Loucy (cell line): ENCODE measurements around the gene KRTAP4-7.
"Not testable (repeated sequence)": the region's sequence is repeated elsewhere in the genome, so short reads cannot be mapped to it uniquely, and the experiment has no call there.

Experiments used
- H2AFZ ChIP-seq: fragments of 200-600 bp; sonication (generic); 2 replicates; pipeline ENCODE4 v1.6.0; 2016; ENCODE audit warnings: antibody characterized with exemption, mild to moderate bottlenecking, low read length, moderate library complexity
- H3F3A ChIP-seq: fragments of 200-600 bp; 2 replicates; pipeline ENCODE4 v1.6.0; 2016; ENCODE audit warnings: antibody characterized with exemption, low read depth, mild to moderate bottlenecking
- H3K27me3 ChIP-seq: fragments of 200-600 bp; sonication (generic); 2 replicates; pipeline ENCODE4 v1.6.1; 2014; ENCODE audit warnings: low read length, mild to moderate bottlenecking; ENCODE audit not compliant: insufficient read depth, poor library complexity, severe bottlenecking
- H3K36me3 ChIP-seq: fragments of 200-600 bp; sonication (generic); 2 replicates; pipeline ENCODE4 v1.6.1; 2016; ENCODE audit warnings: low read length; ENCODE audit not compliant: insufficient read depth
- H3K4me1 ChIP-seq: fragments of 200-600 bp; sonication (generic); 2 replicates; pipeline ENCODE4 v1.5.1; 2014; ENCODE audit warnings: low read length, mild to moderate bottlenecking; ENCODE audit not compliant: insufficient read depth, poor library complexity, severe bottlenecking
- H3K4me2 ChIP-seq: fragments of 200-600 bp; sonication (generic); 2 replicates; pipeline ENCODE4 v1.6.0; 2014; ENCODE audit warnings: antibody characterized with exemption, low read length, low read depth, mild to moderate bottlenecking; ENCODE audit not compliant: poor library complexity, severe bottlenecking
- H3K4me3 ChIP-seq: fragments of 200-600 bp; sonication (generic); 2 replicates; pipeline ENCODE4 v1.5.1; 2014; ENCODE audit warnings: low read length, mild to moderate bottlenecking, mixed read lengths; ENCODE audit not compliant: poor library complexity, severe bottlenecking
- H3K79me2 ChIP-seq: fragments of 200-600 bp; sonication (generic); 2 replicates; pipeline ENCODE4 v1.6.1; 2014; ENCODE audit warnings: low read length; ENCODE audit not compliant: insufficient read depth
- H3K9ac ChIP-seq: fragments of 200-600 bp; sonication (generic); 2 replicates; pipeline ENCODE4 v1.6.0; 2014; ENCODE audit warnings: mild to moderate bottlenecking, low read depth, low read length, moderate library complexity; ENCODE audit not compliant: poor library complexity, severe bottlenecking
- H3K9me2 ChIP-seq: fragments of 200-600 bp; sonication (generic); replicated peaks from 2 replicates; pipeline ENCODE4 v1.6.1; 2016; ENCODE audit warnings: low read depth, low read length, mixed read lengths
- H3K9me3 ChIP-seq: fragments of 200-600 bp; sonication (generic); 2 replicates; pipeline ENCODE4 v1.6.1; 2014; ENCODE audit warnings: mild to moderate bottlenecking, antibody characterized with exemption, low read length, low read depth; ENCODE audit not compliant: insufficient read depth
- H4K20me1 ChIP-seq: fragments of 200-600 bp; sonication (generic); 2 replicates; pipeline ENCODE4 v1.6.0; 2014; ENCODE audit warnings: antibody characterized with exemption, low read length, mild to moderate bottlenecking; ENCODE audit not compliant: insufficient read depth, poor library complexity, severe bottlenecking
- EZH2phosphoT487 ChIP-seq: fragments of 200-600 bp; IDR thresholded peaks from 2 replicates; pipeline ENCODE4 v1.6.1; 2018; ENCODE audit warnings: antibody characterized with exemption, mild to moderate bottlenecking, moderate library complexity, borderline replicate concordance
- TF ChIP-seq, protein P1 (sequence below): fragments of 200-600 bp; sonication (generic); conservative IDR thresholded peaks from 2 replicates; pipeline ENCODE4 v1.5.1; 2014; ENCODE audit warnings: mild to moderate bottlenecking, antibody characterized with exemption, low read length

Gene KRTAP4-7

GRCh38 chr17:41057547-41057946 lies 26.4 kb upstream of the KRTAP4-7 start:
- Histone ChIP-seq H3K36me3 (no peaks in the 10 kb centered on the region), H3K4me3 (no peak overlapping the region), H3F3A (no peaks in the 10 kb centered on the region), H2AFZ (no peak overlapping the region), H3K4me2 (no peak overlapping the region), H3K27me3 (no peaks in the 10 kb centered on the region), H3K9me2 (no peaks in the 10 kb centered on the region), H3K79me2 (no peaks in the 10 kb centered on the region), H4K20me1 (no peaks in the 10 kb centered on the region), H3K9ac (no peak overlapping the region), H3K9me3 (no peaks in the 10 kb centered on the region), H3K4me1 (peaks cover 5% of the 10 kb centered on the region)
- no peak for TF ChIP-seq EZH2phosphoT487
- TF ChIP-seq, protein P1, sequence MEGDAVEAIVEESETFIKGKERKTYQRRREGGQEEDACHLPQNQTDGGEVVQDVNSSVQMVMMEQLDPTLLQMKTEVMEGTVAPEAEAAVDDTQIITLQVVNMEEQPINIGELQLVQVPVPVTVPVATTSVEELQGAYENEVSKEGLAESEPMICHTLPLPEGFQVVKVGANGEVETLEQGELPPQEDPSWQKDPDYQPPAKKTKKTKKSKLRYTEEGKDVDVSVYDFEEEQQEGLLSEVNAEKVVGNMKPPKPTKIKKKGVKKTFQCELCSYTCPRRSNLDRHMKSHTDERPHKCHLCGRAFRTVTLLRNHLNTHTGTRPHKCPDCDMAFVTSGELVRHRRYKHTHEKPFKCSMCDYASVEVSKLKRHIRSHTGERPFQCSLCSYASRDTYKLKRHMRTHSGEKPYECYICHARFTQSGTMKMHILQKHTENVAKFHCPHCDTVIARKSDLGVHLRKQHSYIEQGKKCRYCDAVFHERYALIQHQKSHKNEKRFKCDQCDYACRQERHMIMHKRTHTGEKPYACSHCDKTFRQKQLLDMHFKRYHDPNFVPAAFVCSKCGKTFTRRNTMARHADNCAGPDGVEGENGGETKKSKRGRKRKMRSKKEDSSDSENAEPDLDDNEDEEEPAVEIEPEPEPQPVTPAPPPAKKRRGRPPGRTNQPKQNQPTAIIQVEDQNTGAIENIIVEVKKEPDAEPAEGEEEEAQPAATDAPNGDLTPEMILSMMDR, result no peak

DNA sequence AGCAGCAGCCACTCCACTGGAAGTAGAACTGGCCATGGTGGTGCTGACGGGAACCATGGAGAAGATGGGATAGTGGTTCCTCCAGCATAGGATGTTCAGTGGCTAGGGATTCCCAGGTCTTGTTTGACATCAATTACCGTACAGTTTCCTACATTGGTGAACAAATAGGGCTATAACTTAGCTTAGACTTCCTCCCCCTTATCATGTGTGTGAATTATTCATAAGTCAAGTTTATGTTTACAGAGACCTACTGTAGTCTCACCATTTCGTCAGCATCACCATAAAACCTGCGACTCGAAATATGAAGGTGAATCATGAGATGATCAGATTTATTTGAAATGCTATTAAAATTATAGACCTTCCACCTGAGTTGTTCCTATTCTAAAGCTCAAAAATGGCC lies 25.2 kb upstream of the KRTAP4-7 start:
- no peaks in the 10 kb centered on the region for H3F3A ChIP-seq
- no peaks in the 10 kb centered on the region for H3K9me3 ChIP-seq
- H3K4me1 ChIP-seq, result no peaks in the 10 kb centered on the region
- no peaks in the 10 kb centered on the region for H3K36me3 ChIP-seq
- H3K79me2 ChIP-seq, result no peaks in the 10 kb centered on the region
- no peaks in the 10 kb centered on the region for H4K20me1 ChIP-seq
- no peak overlapping the region for H3K4me2 ChIP-seq
- TF ChIP-seq, protein P1, result no peak
- no peak for TF ChIP-seq EZH2phosphoT487
- no peak overlapping the region for H2AFZ ChIP-seq
- H3K4me3 ChIP-seq, result no peak overlapping the region
- no peak overlapping the region for H3K9ac ChIP-seq
- H3K9me2 ChIP-seq, result no peaks in the 10 kb centered on the region
- H3K27me3 ChIP-seq, result no peaks in the 10 kb centered on the region

DNA sequence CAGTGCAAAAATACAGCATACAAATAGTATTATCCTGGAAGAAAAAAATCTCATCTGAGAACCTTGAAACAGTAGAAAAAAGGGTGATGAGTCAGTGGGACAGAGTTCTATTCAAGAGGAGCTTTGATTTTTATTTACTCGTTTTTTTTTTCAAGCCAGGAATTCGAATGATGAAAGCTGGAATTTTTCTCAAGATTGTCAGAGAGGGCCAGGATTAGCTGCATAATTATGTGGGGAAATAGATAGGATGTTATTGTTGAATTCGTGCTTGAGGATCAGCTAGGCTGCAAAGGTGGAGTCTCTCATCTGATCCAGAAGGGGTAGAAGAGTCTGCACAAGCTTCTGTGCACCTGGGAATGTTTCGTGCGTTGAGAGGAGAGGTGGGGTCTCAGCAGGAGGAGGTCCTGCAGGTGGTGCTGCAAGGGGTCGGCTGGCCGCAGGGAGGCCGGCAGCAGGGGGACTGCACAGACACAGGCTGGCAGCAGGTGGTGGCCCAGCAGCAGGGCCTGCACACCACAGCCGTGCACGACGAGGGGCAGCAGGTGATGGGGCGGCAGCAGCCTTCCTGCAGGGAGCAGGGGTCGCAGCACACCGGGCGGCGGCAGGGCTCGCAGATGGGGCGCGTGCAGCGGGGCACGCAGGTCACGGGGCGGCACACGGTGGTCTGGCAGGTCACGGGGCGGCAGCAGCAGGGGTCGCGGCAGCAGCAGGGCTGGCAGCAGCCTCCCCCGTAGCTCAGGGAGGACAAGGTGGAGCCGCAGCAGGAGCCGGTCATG lies 24.5 kb upstream of the KRTAP4-7 start:
- not testable (repeated sequence) for H3K9me3 ChIP-seq, H3K4me3 ChIP-seq, H3K27me3 ChIP-seq, H3K79me2 ChIP-seq, H3K9ac ChIP-seq, H3F3A ChIP-seq, H3K9me2 ChIP-seq, H3K36me3 ChIP-seq, H3K4me1 ChIP-seq, H3K4me2 ChIP-seq, H2AFZ ChIP-seq, H4K20me1 ChIP-seq

DNA sequence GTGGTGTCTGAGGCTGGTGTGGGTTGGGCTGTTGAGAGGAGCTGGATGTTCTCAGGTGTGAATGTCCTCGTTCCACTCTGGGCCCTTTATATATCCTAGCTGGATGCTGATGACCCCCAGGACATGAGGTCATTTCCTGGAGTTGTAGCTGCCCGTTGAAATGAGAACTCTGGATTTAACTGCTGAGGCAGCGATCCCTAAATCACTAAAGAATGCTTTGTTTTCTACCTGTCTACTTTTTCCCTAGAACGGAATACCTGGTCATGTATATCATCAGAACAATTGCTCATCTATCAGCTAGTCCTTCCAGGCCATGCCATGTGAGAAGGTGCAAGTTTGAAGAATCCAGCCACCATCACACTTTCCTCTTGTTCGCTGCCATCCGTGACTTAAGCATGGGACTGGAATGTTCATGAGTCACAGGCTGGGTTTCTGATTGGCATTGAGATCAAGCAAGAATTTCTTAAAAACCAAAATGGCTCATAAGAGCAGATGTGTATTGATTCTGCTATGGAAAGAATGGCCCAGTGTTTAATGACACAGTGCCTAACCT lies 23.8 kb upstream of the KRTAP4-7 start, which contains the start of gene KRTAP2-3:
Gene KRTAP2-3 (minus strand): TSS at position 63 of the 553 bp plus-strand sequence. CDS start 64 bp downstream, outside the sequence.
- no peak within 1 kb of the TSS for H3K9ac ChIP-seq
- no peaks in the 10 kb centered on the region for H3K27me3 ChIP-seq

More for the DNA sequence above, 23.8 kb upstream of the KRTAP4-7 start, which contains the start of gene KRTAP2-3:
- Histone ChIP-seq H3K4me2 (no peak within 1 kb of the TSS), H4K20me1 (no peaks in the 10 kb centered on the region), H3K4me3 (no peak within 1 kb of the TSS), H3K4me1 (no peaks in the 10 kb centered on the region), H3K9me3 (no peaks in the 10 kb centered on the region), H3K36me3 (no peaks in the 10 kb centered on the region), H3K9me2 (no peaks in the 10 kb centered on the region), H3F3A (no peaks in the 10 kb centered on the region), H2AFZ (no peak within 1 kb of the TSS), H3K79me2 (no peaks in the 10 kb centered on the region)
- TF ChIP-seq, protein P1, result no peak
